Adrenal gland (tissue), 12 donors: ENCODE data around the gene NOX3. TPM values are rescaled to one million over a fixed set of nuclear protein-coding genes. Genes with fewer than 3 reads are reported as not detected.

ENCODE experiments used
- DNase-seq, 7 donors: peaks; one replicate each; pipeline ENCODE4 v3.0.0-alpha.2; 2019 to 2020
- H3K27ac ChIP-seq, 5 donors: fragments of 200-600 bp; sonication (generic) in 4 of 5; 1 replicate in 3 of 5; 2 replicates in 2 of 5; pipeline versions ENCODE4 v1.5.1 to v1.8.0; 2016 to 2020; ENCODE audit warnings: mild to moderate bottlenecking in 1 of 5
- H3K27me3 ChIP-seq: fragments of 200-600 bp; 2 replicates; pipeline ENCODE4 v1.8.0; 2021
- H3K36me3 ChIP-seq, 2 donors: fragments of 200-600 bp; replicated peaks in 1 of 2; 1 replicate in 1 of 2; 2 replicates in 1 of 2; pipeline versions ENCODE4 v1.5.1 to v1.8.0; 2018 to 2022
- H3K4me1 ChIP-seq, 2 donors: fragments of 200-600 bp; replicated peaks in 1 of 2; 1 replicate in 1 of 2; 2 replicates in 1 of 2; pipeline versions ENCODE4 v1.5.1 to v1.8.0; 2018 to 2021
- H3K4me3 ChIP-seq, 4 donors: fragments of 200-600 bp; sonication (generic) in 3 of 4; one replicate each; pipeline ENCODE4 v1.5.1; 2016 to 2018
- H3K9me3 ChIP-seq, 3 donors: fragments of 200-600 bp; sonication (generic) in 1 of 3; replicated peaks in 1 of 3; 1 replicate in 2 of 3; 2 replicates in 1 of 3; pipeline versions ENCODE4 v1.5.1 to v1.8.0; 2016 to 2021
- CTCF ChIP-seq, 6 experiments: fragments of 450-650 bp in 4 of 6; fragments of 200-600 bp in 2 of 6; sonication (generic) in 1 of 6; IDR thresholded peaks; 1 replicate in 5 of 6; 2 replicates in 1 of 6; pipeline versions ENCODE4 v1.5.1 to v1.8.0; 2016 to 2021; ENCODE audit warnings: antibody characterized with exemption in 6 of 6, mild to moderate bottlenecking in 2 of 6, moderate library complexity in 1 of 6
- POLR2A ChIP-seq, 2 donors: fragments of 450-650 bp; IDR thresholded peaks; one replicate each; pipeline ENCODE4 v1.6.1; 2017; ENCODE audit warnings: antibody characterized with exemption in 2 of 2, mild to moderate bottlenecking in 2 of 2, moderate library complexity in 1 of 2
- WGBS, 4 donors: extraction: QIAGEN DNeasy Blood & Tissue Kit in 2 of 4; methylation state at CpG; one replicate each; pipeline versions ENCODE4 v1.1.5 to v1.1.7; 2013 to 2017; 5-methylcytosine and 5-hydroxymethylcytosine counted together
- intact Hi-C, 2 donors: fragments of 100-400 bp; cut with DNase I; formaldehyde crosslinking; loops; one replicate each; pipeline versions ENCODE4 v1.14.1 to v1.15.0; 2022 to 2023
- polyA plus RNA-seq, 3 donors: library from polyadenylated mRNA; stranded (reverse); fragments of 200-250 nt in 2 of 3; fragments of 350-450 nt in 1 of 3; fragmentation: Illumina TruSeq in 1 of 3; extraction: RNeasy Lipid Tissue Mini Kit (QIAGEN cat#74804) in 1 of 3; gene quantifications; one replicate each; pipeline ENCODE4 v1.2.3, GENCODE V29; 2013 to 2014
- total RNA-seq, 9 donors: library from RNA; depleted of rRNA in 4 of 9; stranded (reverse); fragments of >200 nt in 4 of 9; fragments of 120-200 nt in 1 of 9; fragmentation: NEBNext Ultra II Directional in 1 of 9; extraction: Animal tissue kit (Norgen Biotek cat#: 25700) in 1 of 9; gene quantifications; one replicate each; pipeline versions ENCODE4 v1.1.0 to v1.2.4, GENCODE V29; 2013 to 2023
- donor health status: healthy with polysubstance abuse.
- donor health status: Bipolar disorder and iron deficiency.
- donor health status: DM: yes; HTN: yes; CAD: no.
- donor health status: DM: no; HTN: no; CAD: no.
- donor health status: DM: no; HTN: no; CAD: no.
- donor health status: DM: yes; HTN: yes; CAD: no.

NOX3 gene
- total and polyA plus RNA-seq, 12 donors = 0.11 to 0.24 TPM; not detected in 10

- Histone ChIP-seq H3K36me3 (no peaks in the 10 kb centered on the region), H3K27ac (no peak overlapping the region), H3K9me3 (no peaks in the 10 kb centered on the region), H3K27me3 (no peaks in the 10 kb centered on the region), H3K4me1 (no peaks in the 10 kb centered on the region), H3K4me3 (no peak overlapping the region)
- TF ChIP-seq POLR2A (IDR thresholded peaks at IDR 0.05) = no peak
- no peak for TF ChIP-seq CTCF (IDR thresholded peaks at IDR 0.05)
- intact Hi-C loops = no loop called here
- 84 to 94% (median 91%) methylated on average over 3 of the region's 3 CpGs for WGBS, 4 donors
- DNase-seq = no peak
These were observed 57.4 kb downstream of the NOX3 start for GRCh38 chr6:155398221-155398620.

- Histone ChIP-seq H3K27ac (no peak overlapping the region), H3K36me3 (no peaks in the 10 kb centered on the region), H3K4me3 (no peak overlapping the region), H3K27me3 (no peaks in the 10 kb centered on the region), H3K9me3 (no peaks in the 10 kb centered on the region), H3K4me1 (no peaks in the 10 kb centered on the region)
- intact Hi-C loops = no loop called here
- TF ChIP-seq CTCF (IDR thresholded peaks at IDR 0.05) (no peak), POLR2A (IDR thresholded peaks at IDR 0.05) (no peak)
- WGBS, 4 donors = 50 to 66% (median 63%) methylated on average over 3 of the region's 3 CpGs
- no peak for DNase-seq
These were observed 58.4 kb downstream of the NOX3 start for GRCh38 chr6:155397172-155397705.

- intact Hi-C loops = no loop called here
- TF ChIP-seq CTCF (IDR thresholded peaks at IDR 0.05) = no peak
- TF ChIP-seq POLR2A (IDR thresholded peaks at IDR 0.05) = no peak
- no peaks in the 10 kb centered on the region for H3K9me3 ChIP-seq
- H3K27ac ChIP-seq = no peak overlapping the region
- no peak overlapping the region for H3K4me3 ChIP-seq
- DNase-seq = no peak
- H3K4me1 ChIP-seq = no peaks in the 10 kb centered on the region
- whole genome bisulfite sequencing, 4 donors = 83 to 89% (median 85%) methylated on average over 5 of the region's 5 CpGs
- no peaks in the 10 kb centered on the region for H3K36me3 ChIP-seq
- H3K27me3 ChIP-seq = no peaks in the 10 kb centered on the region
These were observed 59.0 kb downstream of the NOX3 start for GRCh38 chr6:155396605-155397004.

GRCh38 chr6:155395339-155395738, 60.3 kb downstream of the NOX3 start:
- 91 to 99% (median 93%) methylated on average over 1 of the region's 1 CpG for WGBS, 4 donors
- intact Hi-C loops = no loop called here
- no peak for TF ChIP-seq CTCF (IDR thresholded peaks at IDR 0.05)
- no peak for TF ChIP-seq POLR2A (IDR thresholded peaks at IDR 0.05)

More at GRCh38 chr6:155395339-155395738, 60.3 kb downstream of the NOX3 start:
- Histone ChIP-seq H3K36me3 (no peaks in the 10 kb centered on the region), H3K27me3 (no peaks in the 10 kb centered on the region), H3K27ac (no peak overlapping the region), H3K4me3 (no peak overlapping the region), H3K9me3 (no peaks in the 10 kb centered on the region), H3K4me1 (no peaks in the 10 kb centered on the region)
- DNase-seq = no peak
